ENCODE data around the gene CYB561A3.
A peak's percentile ranks its signal among the peaks of the same experiment; 100 is the strongest.

The CYB561A3 gene

GRCh38 chr11:61337706-61338470, 23.8 kb downstream of the CYB561A3 start:
- TF ChIP-seq, protein P1, sequence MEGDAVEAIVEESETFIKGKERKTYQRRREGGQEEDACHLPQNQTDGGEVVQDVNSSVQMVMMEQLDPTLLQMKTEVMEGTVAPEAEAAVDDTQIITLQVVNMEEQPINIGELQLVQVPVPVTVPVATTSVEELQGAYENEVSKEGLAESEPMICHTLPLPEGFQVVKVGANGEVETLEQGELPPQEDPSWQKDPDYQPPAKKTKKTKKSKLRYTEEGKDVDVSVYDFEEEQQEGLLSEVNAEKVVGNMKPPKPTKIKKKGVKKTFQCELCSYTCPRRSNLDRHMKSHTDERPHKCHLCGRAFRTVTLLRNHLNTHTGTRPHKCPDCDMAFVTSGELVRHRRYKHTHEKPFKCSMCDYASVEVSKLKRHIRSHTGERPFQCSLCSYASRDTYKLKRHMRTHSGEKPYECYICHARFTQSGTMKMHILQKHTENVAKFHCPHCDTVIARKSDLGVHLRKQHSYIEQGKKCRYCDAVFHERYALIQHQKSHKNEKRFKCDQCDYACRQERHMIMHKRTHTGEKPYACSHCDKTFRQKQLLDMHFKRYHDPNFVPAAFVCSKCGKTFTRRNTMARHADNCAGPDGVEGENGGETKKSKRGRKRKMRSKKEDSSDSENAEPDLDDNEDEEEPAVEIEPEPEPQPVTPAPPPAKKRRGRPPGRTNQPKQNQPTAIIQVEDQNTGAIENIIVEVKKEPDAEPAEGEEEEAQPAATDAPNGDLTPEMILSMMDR (IDR thresholded peaks at IDR 0.05; ENCODE audit: extremely low read depth, missing control alignments) = no peak
- no peak for DNase-seq (ENCODE audit: low spot score)

DNA sequence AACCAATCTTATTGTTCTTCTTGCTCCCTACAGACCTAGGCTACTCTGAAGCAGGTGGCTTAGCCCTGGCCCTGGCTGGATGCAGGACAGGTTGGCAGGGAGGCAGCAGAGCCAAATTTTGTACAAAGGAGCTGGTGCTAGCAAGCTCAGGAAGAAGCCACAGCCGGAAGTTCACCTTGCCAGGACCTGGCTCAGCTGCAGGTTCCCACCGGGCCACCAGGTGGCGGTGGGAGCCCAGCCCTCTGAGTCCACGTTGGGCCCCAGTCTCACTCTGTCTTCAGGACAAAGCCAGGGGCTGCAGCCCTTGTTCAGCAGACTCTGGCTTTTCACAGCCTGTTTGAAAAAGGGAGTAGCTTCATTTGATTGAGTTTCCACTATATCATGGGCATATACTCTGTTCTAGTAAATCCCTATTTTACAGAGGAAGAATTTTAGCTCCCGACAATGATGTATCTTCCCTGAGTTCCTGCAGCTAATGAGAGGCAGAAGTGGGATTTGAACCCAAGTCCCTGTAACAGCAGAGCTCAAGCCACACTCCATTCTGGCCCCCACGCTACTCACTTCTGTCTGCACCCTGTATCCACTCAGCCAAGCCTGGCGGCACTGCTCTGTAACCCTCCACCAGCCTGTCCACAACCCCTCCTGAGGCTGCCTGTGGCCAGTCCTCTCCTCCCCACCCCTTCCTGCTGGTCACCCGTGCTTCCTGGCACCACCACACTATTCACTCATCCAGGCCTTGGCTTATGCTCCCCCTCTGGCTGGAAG, 25.3 kb downstream of the CYB561A3 start:
- DNase-seq (ENCODE audit: low spot score) = peak; percentile 91
- TF ChIP-seq, protein P1 (IDR thresholded peaks at IDR 0.05; ENCODE audit: extremely low read depth, missing control alignments) = peak; percentile 97

DNA sequence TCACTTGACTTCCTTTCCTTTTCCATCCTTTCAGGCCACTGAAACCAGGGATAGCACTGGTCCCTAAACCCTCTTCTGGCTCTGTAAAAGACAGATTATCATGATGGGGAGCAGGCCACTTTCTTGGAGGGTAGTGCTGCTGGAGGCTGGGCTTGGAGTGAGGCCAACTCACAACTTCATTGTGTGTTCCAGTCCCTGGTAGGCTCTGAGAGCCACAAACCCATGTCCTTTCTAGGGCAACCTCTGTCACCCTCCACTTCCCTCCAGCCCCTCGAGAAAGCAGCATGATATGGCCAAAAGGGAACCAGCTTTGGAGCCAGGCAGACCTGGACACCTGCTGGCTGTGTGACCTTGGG, 26.3 kb downstream of the CYB561A3 start:
- TF ChIP-seq, protein P1 (IDR thresholded peaks at IDR 0.05; ENCODE audit: extremely low read depth, missing control alignments) = no peak
- no peak for DNase-seq (ENCODE audit: low spot score)

GRCh38 chr11:61334434-61335354, 27.0 kb downstream of the CYB561A3 start:
- TF ChIP-seq, protein P1 (IDR thresholded peaks at IDR 0.05; ENCODE audit: extremely low read depth, missing control alignments) = no peak
- DNase-seq (ENCODE audit: low spot score) = no peak

DNA sequence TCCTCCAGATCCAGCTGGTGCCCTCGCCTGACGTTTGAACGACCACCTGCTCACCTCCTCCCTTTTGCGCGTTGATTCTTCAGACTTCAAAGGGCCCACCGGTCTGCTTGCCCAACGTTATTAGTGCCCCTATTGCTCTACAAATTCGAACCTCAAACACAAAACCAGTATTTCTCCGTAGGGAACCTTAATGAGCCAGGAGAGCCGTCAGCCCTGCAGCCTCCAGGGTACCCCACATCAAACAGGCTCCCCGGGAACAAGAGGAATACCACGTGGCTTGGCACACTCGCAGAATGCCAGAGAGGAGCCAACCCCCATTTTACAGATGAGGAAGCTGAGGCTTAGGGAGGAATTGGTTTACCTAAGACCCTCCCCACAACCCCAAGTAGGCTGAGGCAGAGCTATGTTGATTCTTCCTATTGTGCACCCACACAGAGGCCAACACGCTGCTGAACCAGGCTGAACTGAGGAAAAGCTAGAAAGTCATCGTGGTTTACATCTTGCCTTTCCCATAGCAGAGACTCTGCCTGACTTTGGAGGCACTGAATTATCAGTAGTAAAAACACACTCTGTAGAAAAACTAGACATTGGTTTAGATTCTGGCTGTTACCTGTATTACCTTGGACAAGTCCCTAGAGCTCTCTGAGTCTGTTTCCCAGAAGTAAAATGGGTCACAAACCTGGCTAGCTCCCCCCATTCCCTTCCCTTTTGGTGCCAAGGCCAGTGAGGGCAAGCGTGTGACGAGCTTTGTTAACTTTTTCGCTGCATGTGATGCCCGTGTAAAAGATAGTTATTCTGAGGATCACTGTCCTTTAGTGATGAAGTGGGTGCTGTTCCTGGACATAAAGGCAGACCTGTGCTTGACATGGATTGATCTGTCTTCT, 27.9 kb downstream of the CYB561A3 start:
- TF ChIP-seq, protein P1 (IDR thresholded peaks at IDR 0.05; ENCODE audit: extremely low read depth, missing control alignments) = no peak
- no peak for DNase-seq (ENCODE audit: low spot score)

GRCh38 chr11:61332797-61333549, 28.7 kb downstream of the CYB561A3 start, which contains the start of the genes DDB1 and TKFC:
TSS of gene DDB1 (minus strand) at chr11:61333105. CDS start at chr11:61332968, 137 bp downstream.
TSS of gene TKFC (plus strand) at chr11:61333228. CDS start at chr11:61334729, 1,501 bp downstream.
- TF ChIP-seq, protein P1 (IDR thresholded peaks at IDR 0.05; ENCODE audit: extremely low read depth, missing control alignments) = no peak
- peak; percentile 99 for DNase-seq (ENCODE audit: low spot score)

All from GM20000 (cell line).